ENCODE data around the gene UFSP2.

- no peak for TF ChIP-seq CTCF (IDR thresholded peaks at IDR 0.05; ENCODE audit: insufficient read depth, low read length)
- TF ChIP-seq, protein P1, sequence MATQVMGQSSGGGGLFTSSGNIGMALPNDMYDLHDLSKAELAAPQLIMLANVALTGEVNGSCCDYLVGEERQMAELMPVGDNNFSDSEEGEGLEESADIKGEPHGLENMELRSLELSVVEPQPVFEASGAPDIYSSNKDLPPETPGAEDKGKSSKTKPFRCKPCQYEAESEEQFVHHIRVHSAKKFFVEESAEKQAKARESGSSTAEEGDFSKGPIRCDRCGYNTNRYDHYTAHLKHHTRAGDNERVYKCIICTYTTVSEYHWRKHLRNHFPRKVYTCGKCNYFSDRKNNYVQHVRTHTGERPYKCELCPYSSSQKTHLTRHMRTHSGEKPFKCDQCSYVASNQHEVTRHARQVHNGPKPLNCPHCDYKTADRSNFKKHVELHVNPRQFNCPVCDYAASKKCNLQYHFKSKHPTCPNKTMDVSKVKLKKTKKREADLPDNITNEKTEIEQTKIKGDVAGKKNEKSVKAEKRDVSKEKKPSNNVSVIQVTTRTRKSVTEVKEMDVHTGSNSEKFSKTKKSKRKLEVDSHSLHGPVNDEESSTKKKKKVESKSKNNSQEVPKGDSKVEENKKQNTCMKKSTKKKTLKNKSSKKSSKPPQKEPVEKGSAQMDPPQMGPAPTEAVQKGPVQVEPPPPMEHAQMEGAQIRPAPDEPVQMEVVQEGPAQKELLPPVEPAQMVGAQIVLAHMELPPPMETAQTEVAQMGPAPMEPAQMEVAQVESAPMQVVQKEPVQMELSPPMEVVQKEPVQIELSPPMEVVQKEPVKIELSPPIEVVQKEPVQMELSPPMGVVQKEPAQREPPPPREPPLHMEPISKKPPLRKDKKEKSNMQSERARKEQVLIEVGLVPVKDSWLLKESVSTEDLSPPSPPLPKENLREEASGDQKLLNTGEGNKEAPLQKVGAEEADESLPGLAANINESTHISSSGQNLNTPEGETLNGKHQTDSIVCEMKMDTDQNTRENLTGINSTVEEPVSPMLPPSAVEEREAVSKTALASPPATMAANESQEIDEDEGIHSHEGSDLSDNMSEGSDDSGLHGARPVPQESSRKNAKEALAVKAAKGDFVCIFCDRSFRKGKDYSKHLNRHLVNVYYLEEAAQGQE (IDR thresholded peaks at IDR 0.05; ENCODE audit: insufficient replicate concordance, low read depth) = no peak
Observed at GRCh38 chr4:185456131-185456530, 30.4 kb upstream of the UFSP2 start.
